GM21529 (cell line): ENCODE data around the gene SDK2.
A peak's percentile ranks its signal among the peaks of the same experiment; 100 is the strongest.

Source experiments
- ATAC-seq: cut with Tn5 transposase; IDR thresholded peaks from one replicate; pipeline ENCODE4 v1.9.1; 2021; ENCODE audit not compliant: unreplicated experiment

SDK2 gene

GRCh38 chr17:73591296-73592078 lies 52.8 kb downstream of the SDK2 start:
- peak; percentile 81 for ATAC-seq

DNA sequence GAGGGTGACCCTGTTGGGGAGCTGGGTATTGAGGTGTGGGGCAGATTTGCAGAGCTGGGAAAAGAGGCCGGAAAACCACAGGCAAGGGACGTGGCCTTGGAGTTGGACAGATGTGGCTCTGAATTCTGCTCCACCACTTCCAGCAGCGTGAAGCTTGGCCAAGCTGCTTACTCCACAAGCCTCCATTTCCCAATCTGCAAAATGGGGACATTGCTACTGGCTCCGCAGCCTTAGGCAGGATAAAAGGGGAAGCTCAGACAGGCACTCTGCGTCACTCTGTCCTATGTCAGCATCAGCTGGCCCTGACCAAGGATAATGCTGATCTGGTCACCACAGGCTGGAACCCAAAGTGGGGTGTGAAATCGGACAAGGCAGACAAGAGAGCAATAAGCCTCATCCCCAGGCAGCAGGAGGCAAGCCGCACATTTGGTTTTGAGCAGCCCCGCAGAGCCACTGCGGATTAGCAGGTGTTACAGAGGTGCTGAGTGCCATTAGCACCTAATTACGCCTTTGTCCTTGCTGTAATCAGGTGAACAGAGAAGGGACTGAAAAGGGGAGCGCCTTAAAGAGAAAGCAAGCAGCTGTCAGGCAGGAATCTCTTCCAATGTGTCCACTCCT lies 54.8 kb downstream of the SDK2 start:
- no peak for ATAC-seq

DNA sequence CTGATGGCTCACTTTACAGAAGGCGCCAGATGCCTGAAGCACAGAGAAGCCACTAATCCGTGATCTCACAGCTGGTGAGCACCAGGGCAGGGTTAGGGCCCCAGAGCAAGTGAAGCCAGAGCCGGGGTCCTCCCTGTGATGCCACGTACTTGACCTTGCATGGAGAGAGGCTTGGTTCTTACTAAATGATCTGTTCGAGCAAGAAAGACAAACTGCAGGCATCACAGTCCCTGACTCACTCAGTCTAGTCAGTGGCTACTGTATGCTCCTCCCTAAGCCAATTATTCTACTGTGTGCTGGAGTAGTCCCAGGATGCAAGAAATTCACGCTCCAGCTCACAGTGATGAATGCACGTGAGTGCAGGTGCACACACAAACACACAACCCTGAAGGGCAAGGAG lies 55.4 kb downstream of the SDK2 start:
- ATAC-seq = no peak

GRCh38 chr17:73588301-73588846 lies 55.9 kb downstream of the SDK2 start:
- ATAC-seq = no peak

DNA sequence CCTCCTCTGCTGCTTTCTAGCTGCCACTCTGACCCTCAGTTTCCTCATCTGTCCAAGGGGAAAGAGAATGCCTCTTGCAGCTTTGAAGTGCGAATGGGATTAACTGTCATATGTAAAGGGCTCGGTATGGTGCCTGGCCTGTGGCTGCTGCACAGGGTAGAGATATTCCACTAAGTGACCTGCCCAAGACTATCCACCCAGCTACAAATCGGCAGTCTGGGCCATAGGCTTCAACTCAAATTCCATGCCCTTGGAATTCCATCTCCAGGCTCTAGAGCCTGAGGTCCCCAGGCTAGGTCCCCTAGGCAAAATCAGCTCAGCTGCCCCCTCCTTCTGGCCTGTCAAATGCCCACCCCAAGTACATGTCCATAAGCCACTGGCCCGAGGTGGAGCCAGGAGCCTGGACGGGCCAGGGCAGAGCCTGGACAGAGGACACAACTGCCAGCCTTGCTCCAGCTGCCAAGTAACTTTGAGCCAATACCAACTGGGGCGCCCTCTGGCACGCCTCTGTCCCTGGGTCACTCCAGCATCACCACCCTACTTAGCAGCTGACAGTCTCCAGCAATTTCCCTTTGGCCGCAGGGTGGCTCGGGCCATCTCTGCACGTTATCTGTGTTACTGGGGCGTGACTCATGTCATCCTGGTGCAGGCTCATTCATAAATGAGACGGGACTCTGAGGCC lies 57.2 kb downstream of the SDK2 start:
- ATAC-seq = no peak

GRCh38 chr17:73586275-73586832 lies 57.9 kb downstream of the SDK2 start:
- no peak for ATAC-seq

DNA sequence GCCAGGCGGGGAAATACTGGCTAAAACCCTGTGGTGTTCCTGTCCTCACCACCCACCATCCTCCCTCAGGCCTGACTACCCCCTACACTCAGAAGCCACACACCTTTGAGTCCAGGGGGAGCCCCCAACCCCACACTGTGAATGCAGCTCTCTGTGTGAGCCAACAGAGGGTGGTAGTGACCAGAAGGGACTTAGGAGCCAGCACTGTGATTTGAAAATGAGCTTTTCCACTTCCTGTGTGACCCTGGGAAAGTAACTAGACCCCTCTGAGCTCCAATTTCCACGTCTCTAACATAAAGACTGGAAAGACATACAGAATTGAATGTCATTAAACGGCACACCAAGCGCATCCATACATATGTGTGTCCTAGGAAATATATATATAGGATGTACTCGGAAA lies 58.7 kb downstream of the SDK2 start:
- no peak for ATAC-seq

GRCh38 chr17:73584987-73585386 lies 59.3 kb downstream of the SDK2 start:
- ATAC-seq = no peak

DNA sequence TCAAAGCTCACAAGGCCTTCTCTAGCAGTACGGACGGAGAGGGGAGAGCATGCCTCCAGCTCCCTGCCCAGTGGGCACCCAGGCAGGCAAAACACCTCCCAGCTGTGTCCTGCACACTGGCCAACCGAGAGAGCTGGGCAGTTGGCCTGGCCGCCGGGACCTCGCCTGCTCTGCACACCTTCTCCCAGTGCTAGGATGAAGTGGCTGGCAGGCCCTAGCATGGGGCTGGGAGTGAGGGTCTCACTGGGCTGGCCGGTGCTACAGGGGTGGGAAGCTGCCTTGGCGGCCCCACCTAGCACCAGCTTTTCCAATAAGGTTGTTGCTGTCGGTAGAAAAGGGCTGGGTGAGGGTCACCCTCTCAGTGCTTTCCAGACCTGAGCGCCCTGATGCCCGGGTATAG lies 60.2 kb downstream of the SDK2 start:
- no peak for ATAC-seq

- ATAC-seq = no peak
Observed at GRCh38 chr17:73582821-73583220, 61.4 kb downstream of the SDK2 start.

DNA sequence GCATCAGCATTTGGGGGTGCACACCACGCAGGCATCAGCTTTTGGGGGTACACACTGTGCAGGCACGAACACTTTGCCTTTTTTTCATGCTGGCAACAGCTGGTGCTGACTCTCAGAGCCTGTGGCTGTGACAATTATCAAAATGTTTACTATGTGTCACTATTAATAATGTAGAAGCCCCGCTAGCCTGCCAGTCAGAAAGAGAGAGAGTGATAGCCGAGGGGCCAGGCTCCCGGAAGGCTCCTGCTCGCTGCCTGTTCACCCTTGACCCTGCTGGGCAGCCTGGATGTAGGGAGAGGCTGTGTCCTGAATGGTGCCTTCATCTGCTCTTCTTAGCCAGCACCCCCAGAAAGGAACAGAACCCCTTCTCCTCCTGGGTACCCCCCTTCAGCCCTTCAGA lies 61.9 kb downstream of the SDK2 start:
- ATAC-seq = no peak

DNA sequence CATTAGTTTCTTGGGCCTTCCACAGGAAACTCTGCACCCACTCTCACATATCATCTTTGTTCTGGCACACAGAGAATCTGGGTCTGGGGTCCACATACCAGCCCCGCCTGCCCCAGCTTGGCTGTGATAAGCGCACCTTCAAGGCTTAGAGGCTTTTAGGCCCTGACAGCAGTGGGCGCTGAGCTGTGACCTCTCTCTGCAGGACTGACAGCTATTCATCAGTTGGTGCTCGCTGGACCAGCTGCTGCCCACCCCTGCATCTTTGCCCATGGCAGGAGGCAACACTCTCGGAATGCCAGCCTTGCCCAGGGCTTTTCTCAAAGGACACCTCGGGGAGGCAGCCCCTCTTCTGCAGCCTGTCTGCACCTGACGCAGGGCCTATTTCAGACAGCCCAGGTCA lies 62.9 kb downstream of the SDK2 start:
- no peak for ATAC-seq

DNA sequence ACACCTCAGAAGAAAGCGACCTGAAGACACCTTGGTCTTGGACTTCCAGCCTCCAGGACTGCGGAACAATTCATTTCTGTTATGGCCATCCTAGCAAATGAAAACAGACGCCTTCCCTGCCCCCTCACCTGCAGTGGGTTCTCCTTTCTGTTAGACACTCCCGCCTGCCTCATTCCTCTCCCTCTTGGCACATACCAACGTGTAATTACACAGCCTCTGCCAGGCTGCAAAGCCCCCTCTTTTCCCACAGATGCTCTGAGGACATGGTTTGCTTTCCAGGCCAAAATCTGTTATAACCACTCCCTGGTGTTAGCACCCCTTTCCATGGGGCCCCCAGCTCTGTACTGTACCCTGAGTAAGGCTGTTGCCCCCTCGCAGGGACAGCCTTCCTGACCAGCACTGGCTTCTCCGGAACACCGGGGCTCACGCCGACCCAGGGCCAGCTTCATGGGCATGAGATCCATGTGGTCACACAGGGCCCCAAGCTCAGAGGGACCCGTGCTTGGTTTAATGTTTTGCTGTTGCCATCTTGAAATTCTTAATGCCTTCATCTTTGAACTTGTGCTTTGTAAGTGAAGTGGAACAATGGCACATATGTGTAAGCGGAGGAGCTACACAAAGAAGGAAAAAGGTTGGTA lies 64.1 kb downstream of the SDK2 start:
- no peak for ATAC-seq

DNA sequence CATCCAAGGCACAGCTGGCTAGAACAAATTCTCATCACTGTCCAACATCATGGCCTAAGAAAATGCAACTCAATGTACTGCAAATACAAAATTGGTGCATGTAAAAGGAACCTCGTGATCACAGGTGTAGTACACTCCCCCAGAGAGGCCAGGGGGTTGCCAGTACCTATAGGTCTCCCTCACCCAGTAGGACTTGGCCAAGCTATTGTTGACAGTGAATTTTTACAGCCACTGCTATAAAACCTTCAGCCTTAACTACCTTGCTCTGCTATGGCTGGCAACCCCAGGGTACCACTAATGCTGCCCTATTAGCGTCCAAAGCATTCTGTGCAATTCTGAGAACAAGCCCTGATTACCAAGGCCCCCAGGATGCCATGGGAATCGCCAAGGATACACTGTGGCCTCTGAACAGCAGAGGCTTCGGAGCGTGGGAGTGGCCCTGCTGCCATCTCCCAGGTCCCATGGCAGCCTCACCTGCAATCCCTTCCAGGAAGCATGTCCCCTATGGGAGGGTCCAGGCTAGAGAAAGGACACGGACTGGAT lies 67.6 kb downstream of the SDK2 start:
- no peak for ATAC-seq

DNA sequence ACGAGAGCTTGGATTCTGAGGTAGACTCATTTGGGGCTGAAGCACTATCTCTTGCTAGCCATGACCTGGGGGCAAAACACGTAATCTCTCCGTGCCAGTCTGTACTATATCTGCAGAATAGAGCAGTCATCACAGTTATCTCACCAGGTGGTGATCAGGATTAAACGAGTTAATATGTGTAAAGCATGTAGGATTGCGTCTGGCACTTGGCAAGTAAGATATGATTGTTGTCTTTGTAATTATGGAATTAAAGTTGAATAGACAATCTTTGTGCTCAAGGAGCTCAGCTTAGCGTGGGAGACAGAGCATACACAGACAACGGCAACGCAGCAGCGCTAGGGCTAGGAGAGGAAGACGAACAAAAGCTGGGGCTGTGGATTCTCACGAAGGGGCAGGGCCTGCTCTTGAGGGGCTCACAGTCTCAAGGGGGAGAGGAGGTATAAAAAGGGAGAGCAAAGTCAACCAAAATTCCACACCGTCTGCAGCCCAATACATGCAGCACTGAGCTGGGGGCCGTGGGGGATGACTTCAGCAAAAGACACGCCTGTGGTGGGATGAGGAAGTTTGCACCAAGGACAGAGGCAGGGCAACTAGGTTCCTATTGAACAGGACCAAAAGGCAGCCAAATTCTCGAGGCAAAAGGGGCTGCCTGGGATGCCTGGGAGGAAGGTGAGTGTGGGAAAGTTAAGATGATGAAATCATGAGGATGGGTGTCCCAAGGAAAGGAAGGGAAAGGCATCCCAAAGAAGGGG lies 68.6 kb downstream of the SDK2 start:
- ATAC-seq = no peak

GRCh38 chr17:73571511-73572130 lies 72.6 kb downstream of the SDK2 start:
- ATAC-seq = no peak

DNA sequence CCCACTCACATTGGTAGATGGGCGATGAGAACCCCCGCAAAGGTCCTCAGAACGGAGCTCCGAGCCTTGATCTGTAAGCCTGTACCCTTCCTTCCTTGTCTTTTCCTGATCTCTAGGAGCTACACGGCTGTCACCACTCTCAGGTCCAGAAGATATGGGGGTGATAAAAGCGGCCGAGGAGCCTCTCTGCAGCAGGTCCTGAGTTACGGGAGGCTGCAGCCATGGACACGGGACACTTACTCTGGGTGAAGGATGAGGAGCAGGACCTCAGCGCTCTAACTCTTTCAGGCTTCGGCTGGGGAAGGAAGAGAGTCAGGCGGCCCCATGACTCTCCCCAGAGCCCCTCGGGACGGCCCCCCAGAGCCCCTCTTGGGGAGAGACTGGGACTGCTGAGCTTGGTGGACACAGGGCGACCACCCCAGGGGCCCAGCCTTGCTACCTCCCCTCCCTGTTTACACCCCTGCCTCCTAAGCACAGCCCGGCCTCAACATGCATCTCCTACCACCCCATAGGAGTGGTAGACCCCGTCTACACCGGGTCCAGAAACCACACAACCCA lies 74.4 kb downstream of the SDK2 start:
- ATAC-seq = no peak

DNA sequence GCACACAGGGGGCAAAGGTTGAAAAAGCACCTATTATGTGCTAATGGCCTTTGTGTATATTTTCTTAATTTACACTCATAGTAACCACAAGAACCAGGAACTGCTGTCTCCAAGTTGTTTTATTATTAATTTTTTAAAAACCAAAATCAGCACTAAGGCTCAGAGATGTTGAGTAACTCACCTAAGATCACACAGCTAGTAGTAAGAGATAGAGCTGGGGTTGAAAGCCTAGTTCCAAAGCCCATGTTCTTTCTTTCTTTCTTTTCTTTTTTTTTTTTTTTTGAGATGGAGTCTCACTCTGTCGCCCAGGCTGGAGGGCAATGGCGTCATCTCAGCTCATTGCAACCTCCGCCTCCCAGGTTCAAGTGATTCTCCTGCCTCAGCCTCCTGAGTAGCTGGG lies 75.3 kb downstream of the SDK2 start:
- ATAC-seq = no peak
